ENCODE results near the gene EYA3.

GRCh38 chr1:27931759-27932158 lies 156.7 kb downstream of the EYA3 start:
- TF ChIP-seq YY1 (IDR thresholded peaks at IDR 0.05; ENCODE audit: insufficient read depth, insufficient read length) (no peak), ZNF274 (IDR thresholded peaks at IDR 0.05; ENCODE audit: low read depth, low read length) (no peak), SUZ12 (IDR thresholded peaks at IDR 0.05; ENCODE audit: extremely low read depth, insufficient read depth, insufficient read length) (no peak)

Data from NT2/D1 (cell line).